Stimulated activated CD4-positive, alpha-beta T cell treated with anti-CD3 and anti-CD28 coated beads, Interleukin-2, amount 100 ng/mL, for 4 hours (primary cell): Measurements from ENCODE around the gene UGT3A2.
"Not testable (repeated sequence)": the region's sequence is repeated elsewhere in the genome, so short reads cannot be mapped to it uniquely, and the experiment has no call there.

Experiments used
- DNase-seq: peaks from one replicate; pipeline ENCODE4 v3.0.0-alpha.2; 2020; ENCODE audit warnings: low read depth

Gene UGT3A2

DNA sequence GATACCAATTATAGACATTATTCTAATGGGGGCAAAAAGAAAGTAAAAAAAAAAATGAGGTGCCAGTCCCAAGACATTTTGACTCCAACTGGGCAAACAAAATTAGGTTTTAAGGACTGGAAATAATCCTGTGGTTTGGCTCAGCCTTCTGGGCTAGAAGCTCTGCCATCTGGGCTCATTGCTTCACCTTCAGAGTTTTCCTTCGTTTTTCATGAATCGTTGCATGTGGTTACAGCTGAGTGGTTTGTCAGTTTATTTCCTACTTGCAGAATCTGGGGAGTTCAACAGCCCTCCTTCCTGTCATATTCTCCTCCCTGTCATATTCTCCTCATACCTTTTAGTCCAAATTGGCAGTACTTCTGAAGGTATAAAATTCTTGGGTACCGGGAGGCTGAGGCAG lies 12.0 kb downstream of the UGT3A2 start:
- DNase-seq: no peak

- DNase-seq: no peak
Observed at GRCh38 chr5:36052538-36052937, 14.1 kb downstream of the UGT3A2 start.

- no peak for DNase-seq
Observed at GRCh38 chr5:36049949-36050348, 16.7 kb downstream of the UGT3A2 start.

DNA sequence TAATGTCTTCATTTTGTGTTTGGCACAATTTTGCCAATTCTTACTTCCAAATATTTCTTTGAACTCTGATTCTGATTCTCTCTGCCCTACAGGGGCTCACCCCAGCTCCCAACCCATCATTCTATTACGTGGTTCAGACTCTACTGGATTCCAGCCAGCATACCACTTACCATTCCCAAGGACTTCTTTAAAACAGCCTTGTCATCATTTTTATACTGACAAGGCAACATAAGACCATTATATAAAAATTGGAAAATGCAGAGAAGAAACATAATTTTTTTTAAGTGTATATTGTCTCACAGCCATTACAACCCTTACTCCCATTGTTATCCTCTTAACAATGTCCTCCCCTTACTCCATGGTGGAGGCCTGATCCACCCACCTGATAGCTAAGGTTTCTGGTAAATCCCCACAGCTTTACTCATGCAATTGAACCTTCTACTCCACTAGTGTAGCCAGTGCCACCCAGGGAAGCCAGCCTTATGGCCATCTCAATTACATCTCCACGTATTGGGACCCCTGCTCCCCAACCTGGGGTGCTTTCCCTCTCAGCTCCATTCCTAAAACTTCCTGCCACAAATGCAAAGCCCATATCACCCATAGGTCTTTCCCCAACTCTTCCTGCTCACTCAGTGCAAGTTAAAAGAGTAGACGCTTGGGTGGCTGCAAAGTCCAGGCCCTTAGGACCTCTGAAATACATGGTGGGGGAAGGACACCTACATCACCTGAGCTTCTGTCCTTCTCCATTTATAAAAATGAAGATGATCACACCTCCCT lies 19.1 kb downstream of the UGT3A2 start:
- no peak for DNase-seq

DNA sequence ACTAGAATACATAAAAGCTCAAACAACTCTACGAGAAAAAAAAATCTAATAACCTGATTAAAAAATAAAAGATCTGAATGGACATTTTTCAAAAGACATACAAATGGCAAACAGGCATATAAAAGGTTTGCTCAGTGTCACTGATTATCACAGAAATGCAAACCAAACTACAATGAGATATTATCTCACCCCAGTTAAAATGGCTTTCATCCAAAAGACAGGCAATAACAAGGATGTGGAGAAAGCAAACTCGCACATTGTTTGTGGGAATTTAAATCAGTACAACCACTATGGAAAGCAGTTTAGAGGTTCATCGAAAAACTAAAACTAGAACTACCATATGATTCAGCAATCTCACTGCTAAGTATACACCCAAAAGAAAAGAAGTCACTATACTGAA lies 20.8 kb downstream of the UGT3A2 start:
- no peak for DNase-seq

DNA sequence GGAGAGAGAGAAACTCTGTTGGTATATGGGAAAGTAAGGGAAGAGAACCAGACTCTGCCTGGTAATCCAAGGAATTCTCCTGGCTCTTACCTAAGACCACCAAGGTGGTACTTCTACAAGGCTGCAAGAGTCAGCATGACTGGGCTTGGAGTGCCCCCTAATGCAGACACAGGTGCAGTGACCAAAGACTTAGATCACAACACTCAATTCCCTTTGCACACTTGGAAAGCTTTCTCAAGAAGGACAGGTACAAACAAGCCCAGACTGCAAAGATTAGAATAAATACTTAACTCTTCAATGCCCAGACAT lies 25.2 kb downstream of the UGT3A2 start:
- no peak for DNase-seq

DNA sequence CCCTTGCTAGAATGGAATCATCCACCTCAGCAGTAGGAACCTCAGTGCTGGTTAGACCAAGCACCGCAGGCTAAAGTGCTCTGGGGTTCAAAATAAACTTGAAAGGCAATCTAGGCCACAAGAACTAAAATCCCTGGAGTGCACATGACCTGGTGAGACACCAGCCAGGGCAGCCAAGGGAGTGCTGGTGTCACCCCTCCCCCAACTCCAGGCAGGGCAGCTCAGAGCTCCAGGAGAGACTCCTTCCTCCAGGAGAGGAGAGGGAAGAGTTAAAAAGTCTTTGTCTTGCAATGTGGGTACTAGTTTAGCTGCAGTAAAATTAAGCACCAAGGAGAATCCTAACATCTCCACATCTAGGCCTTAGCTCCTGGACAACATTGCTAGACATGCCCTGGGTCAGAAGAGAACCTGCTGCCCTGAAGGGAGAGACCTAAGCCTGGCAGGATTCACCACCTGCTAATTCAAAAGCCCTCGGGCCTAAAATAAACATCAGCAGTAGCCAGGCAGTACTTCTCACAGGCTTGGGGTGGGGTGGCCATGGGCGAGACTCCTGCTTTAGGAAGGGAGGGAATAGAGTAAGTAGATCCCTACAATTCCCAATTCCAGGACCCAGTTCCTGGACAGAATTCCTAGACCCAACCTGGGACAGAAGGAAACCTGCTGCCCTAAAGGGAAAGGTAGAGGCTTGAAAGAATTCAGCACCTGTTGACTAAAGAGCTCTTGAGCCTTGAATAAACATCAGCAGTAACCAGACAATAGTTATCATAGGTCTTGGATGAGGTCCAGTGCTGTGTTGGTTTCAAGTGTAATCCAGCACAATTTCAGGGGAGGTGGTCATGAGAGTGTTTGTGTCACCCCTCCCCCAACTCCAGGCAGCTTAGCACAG lies 25.8 kb downstream of the UGT3A2 start:
- DNase-seq: no peak

DNA sequence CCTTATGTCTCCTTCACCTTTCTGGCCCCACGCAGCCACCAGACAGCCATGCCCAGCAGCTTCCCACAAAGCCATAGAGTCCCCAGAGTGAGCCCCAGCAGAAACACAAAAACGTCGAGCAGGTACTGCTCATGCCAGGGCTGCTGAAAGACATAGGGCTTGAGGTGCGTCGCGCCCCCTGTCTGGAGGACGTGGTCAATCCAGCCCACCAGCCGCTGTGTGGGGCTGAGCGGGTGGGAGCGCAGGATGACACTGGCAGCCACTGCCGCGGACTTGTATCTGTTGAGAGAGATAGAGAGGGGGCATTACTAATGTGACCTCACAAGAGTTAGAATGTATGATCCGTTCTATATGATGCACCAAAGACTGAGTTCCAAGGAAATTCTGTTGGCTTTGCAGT lies 31.0 kb downstream of the UGT3A2 start:
- no peak for DNase-seq

GRCh38 chr5:36034536-36035134 lies 32.0 kb downstream of the UGT3A2 start:
- DNase-seq: not testable (repeated sequence)

DNA sequence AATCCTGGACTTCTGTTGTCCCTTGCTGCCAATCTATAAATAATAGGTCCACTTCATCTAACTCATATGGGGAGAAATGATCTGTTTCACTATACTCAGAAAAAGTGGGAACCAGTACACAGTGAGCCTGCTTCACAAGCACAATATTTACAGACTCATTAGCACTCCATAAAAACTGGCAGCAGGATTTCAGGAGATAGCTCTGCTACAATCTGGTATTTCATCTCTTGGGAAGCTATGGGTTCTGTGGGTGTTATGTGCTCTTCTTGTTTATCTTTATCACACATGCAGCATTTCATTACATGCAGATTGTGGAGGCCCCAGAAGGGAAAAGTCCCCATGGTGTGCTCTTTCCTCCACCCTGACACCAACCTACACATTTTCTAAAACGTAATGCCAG lies 33.2 kb downstream of the UGT3A2 start:
- no peak for DNase-seq

DNA sequence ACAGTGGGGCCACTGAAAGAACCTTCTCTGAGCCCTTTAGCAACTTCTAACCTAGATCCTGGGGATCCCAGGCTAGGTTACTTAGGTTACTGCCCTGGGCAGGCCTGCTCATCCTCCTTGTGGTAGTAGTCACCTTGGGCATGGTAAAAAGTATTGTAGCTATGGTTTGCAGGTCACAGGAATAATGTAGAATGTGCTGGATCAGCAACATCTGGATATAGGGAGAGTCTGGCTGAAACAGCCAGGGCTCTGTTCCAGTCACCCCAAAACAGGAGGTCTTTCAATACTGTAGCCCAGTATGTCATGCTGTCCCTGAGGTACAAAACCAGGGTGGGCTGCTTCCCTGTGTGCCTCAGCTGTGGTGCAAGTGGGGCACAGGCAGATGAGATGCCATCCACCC lies 33.6 kb downstream of the UGT3A2 start:
- DNase-seq: no peak

GRCh38 chr5:36031223-36031622 lies 35.5 kb downstream of the UGT3A2 start:
- DNase-seq: no peak

- DNase-seq: no peak
Observed at GRCh38 chr5:36029914-36030313, 36.8 kb downstream of the UGT3A2 start.

DNA sequence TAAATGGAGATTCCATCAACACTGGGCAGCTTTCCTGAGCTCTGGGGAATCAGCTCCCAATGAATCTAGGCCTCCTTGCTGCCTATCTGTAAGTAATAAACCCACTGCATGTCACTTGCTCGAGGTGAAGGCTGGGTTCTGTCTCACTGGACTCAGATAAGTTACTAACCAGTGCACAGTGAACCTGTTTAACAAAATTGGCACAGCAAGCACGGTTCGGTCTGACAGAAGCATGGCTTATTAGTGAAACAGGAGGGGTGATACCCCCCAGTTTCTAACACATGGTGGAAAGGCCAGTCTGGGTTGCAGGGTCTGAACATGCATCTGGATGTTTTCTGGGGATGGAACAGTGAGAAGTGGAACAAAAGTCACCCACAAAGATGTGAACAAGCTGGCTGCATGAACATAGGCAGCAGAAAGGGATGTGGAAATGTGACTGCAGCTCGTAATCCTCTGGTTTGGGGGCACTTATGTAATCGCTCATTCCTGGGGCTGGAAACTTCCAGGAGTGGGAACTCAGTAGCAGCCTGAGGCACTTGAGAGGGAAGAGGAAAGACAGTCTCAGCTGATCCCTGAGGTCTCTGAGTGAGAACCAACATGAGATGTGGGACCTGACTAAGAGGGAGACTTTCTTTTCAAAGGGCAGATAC lies 37.7 kb downstream of the UGT3A2 start:
- DNase-seq: no peak

GRCh38 chr5:36027711-36028110 lies 39.0 kb downstream of the UGT3A2 start:
- no peak for DNase-seq

GRCh38 chr5:36026706-36027465 lies 39.8 kb downstream of the UGT3A2 start:
- no peak for DNase-seq

- not testable (repeated sequence) for DNase-seq
Observed at GRCh38 chr5:36022246-36022645, 44.4 kb downstream of the UGT3A2 start.

DNA sequence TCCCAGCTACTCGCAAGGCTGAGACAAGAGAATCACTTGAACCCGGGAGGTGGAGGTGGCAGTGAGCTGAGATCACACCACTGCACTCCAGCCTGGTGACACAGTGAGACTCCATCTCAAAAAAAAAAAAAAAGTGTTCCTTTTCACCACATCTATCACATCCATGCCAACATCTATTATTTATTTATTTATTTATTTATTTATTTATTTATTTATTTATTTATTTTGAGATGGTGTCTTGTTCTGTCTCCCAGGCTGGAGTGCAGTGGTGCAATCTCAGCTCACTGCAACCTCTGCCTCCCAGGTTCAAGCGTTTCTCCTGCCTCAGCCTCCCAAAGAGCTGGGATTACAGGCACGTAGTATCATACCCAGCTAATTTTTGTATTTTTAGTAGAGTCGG lies 47.1 kb downstream of the UGT3A2 start:
- not testable (repeated sequence) for DNase-seq

GRCh38 chr5:36017622-36018021 lies 49.1 kb downstream of the UGT3A2 start:
- no peak for DNase-seq

- DNase-seq: no peak
Observed at GRCh38 chr5:36017004-36017403, 49.7 kb downstream of the UGT3A2 start.

DNA sequence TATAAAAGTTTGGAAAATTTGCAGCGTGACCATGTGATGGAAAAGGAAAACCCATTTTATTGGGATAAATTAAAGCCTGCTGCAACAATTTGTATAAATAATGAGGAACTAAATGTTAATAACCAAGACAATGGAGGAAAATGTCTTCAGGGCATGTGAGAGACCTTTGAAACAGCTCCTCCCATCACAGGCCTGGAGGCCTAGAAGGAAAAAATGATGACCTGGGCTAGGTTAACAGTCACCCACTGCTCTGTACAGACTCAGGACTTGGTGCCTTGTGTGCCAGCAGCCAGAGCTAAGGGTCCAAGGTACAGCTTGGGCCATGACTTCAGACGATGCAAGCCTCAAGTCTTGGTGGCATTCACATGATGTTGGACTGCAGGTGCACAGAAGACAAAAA lies 53.5 kb downstream of the UGT3A2 start:
- DNase-seq: no peak

DNA sequence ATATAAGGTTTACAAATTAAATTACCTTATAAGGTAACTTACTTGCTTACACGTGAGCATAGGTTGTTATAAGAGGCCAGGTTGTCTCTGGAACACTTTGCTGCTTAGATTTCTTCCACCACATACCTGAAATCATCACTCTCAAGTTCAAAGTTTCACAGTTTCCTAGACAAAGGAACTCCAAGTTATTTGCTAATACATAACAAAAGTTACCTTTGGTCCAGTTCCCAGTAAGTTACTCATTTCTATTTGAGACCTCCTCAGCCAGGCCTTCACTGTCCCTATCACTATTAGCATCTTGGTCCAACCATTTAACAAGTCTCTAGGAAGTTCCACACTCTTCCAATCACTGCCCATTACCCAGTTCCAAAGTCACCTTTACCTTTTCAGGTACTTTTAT lies 57.0 kb downstream of the UGT3A2 start:
- DNase-seq: no peak
